MM.1S (cell line): ENCODE results near the gene GIPC3.

ENCODE experiments used
- DNase-seq: peaks from one replicate; pipeline ENCODE4 v3.0.0-alpha.2; 2015
- H2AFZ ChIP-seq: fragments of 300-600 bp; sonication (generic); 2 replicates; pipeline ENCODE4 v1.6.0; 2016; ENCODE audit warnings: antibody characterized with exemption, low read length
- H3F3A ChIP-seq: fragments of 300-600 bp; sonication (generic); 2 replicates; pipeline ENCODE4 v1.6.1; 2016; ENCODE audit warnings: mild to moderate bottlenecking, antibody characterized with exemption, low read length, moderate library complexity, mixed read lengths; ENCODE audit not compliant: insufficient read depth
- H3K27ac ChIP-seq: fragments of 300-600 bp; sonication (generic); 2 replicates; pipeline ENCODE4 v1.5.1; 2016; ENCODE audit warnings: mild to moderate bottlenecking, low read length
- H3K27me3 ChIP-seq: fragments of 300-600 bp; sonication (generic); replicated peaks from 2 replicates; pipeline ENCODE4 v1.6.0; 2016; ENCODE audit warnings: low read length; ENCODE audit not compliant: insufficient read depth
- H3K36me3 ChIP-seq: fragments of 300-600 bp; sonication (generic); replicated peaks from 2 replicates; pipeline ENCODE4 v1.6.1; 2016; ENCODE audit warnings: mild to moderate bottlenecking, low read length, mixed read lengths; ENCODE audit not compliant: insufficient read depth
- H3K4me1 ChIP-seq: fragments of 300-600 bp; sonication (generic); 2 replicates; pipeline ENCODE4 v1.6.1; 2016; ENCODE audit warnings: low read length, mixed read lengths
- H3K4me2 ChIP-seq: fragments of 300-600 bp; sonication (generic); 2 replicates; pipeline ENCODE4 v1.6.0; 2016; ENCODE audit warnings: low read depth, low read length
- H3K4me3 ChIP-seq: fragments of 300-600 bp; sonication (generic); 2 replicates; pipeline ENCODE4 v1.5.1; 2016; ENCODE audit warnings: low read length, mixed read lengths
- H3K79me2 ChIP-seq: fragments of 300-600 bp; sonication (generic); 2 replicates; pipeline ENCODE4 v1.6.1; 2016; ENCODE audit warnings: mixed run types, low read length, mixed read lengths
- H3K9ac ChIP-seq: fragments of 300-600 bp; sonication (generic); 2 replicates; pipeline ENCODE4 v1.6.1; 2016; ENCODE audit warnings: low read length, mixed read lengths
- H3K9me2 ChIP-seq: fragments of 300-600 bp; sonication (generic); replicated peaks from 2 replicates; pipeline ENCODE4 v1.6.1; 2016; ENCODE audit warnings: mild to moderate bottlenecking, low read length, mixed read lengths; ENCODE audit not compliant: insufficient read depth
- H3K9me3 ChIP-seq: fragments of 300-600 bp; sonication (generic); replicated peaks from 2 replicates; pipeline ENCODE4 v1.6.1; 2016; ENCODE audit warnings: mild to moderate bottlenecking, low read length, mixed read lengths; ENCODE audit not compliant: insufficient read depth
- H4K20me1 ChIP-seq: fragments of 300-600 bp; sonication (generic); 2 replicates; pipeline ENCODE4 v1.6.1; 2016; ENCODE audit warnings: mild to moderate bottlenecking, low read length, moderate library complexity, mixed read lengths; ENCODE audit not compliant: insufficient read depth
- CTCF ChIP-seq: fragments of 300-600 bp; sonication (generic); IDR thresholded peaks from 2 replicates; pipeline ENCODE4 v1.5.1; 2016; ENCODE audit warnings: antibody characterized with exemption, low read length, mixed read lengths
- EZH2 ChIP-seq: fragments of 300-600 bp; sonication (generic); optimal IDR thresholded peaks from 2 replicates; pipeline ENCODE3; 2017; ENCODE audit warnings: low read depth, mild to moderate bottlenecking, antibody characterized with exemption, low read length, mixed read lengths
- EZH2phosphoT487 ChIP-seq: fragments of 300-600 bp; sonication (generic); IDR thresholded peaks from 2 replicates; pipeline ENCODE4 v1.6.1; 2018; ENCODE audit warnings: antibody characterized with exemption, low read length

The GIPC3 gene

GRCh38 chr19:3632739-3633558 lies 47.7 kb downstream of the GIPC3 start:
- H4K20me1 ChIP-seq = no peaks in the 10 kb centered on the region
- no peaks in the 10 kb centered on the region for H3K27me3 ChIP-seq
- no peaks in the 10 kb centered on the region for H3K9me3 ChIP-seq
- no peak overlapping the region for H3K4me3 ChIP-seq
- H3K9ac ChIP-seq = no peak overlapping the region
- no peaks in the 10 kb centered on the region for H3K9me2 ChIP-seq
- no peaks in the 10 kb centered on the region for H3K4me1 ChIP-seq
- no peaks in the 10 kb centered on the region for H3K36me3 ChIP-seq
- no peak overlapping the region for H3K27ac ChIP-seq
- H3K79me2 ChIP-seq = no peaks in the 10 kb centered on the region
- H3K4me2 ChIP-seq = no peak overlapping the region
- no peak for TF ChIP-seq CTCF
- no peak for TF ChIP-seq EZH2phosphoT487
- TF ChIP-seq EZH2 = no peak
- no peak overlapping the region for H2AFZ ChIP-seq
- H3F3A ChIP-seq = no peaks in the 10 kb centered on the region
- no peak for DNase-seq

- H3K9ac ChIP-seq = no peak overlapping the region
- H3K27ac ChIP-seq = no peak overlapping the region
- no peak for DNase-seq
- H3K4me2 ChIP-seq = no peak overlapping the region
- H2AFZ ChIP-seq = no peak overlapping the region
- no peaks in the 10 kb centered on the region for H3K79me2 ChIP-seq
- H3K4me1 ChIP-seq = no peaks in the 10 kb centered on the region
- H3K9me3 ChIP-seq = no peaks in the 10 kb centered on the region
- H3K9me2 ChIP-seq = no peaks in the 10 kb centered on the region
- H3F3A ChIP-seq = no peaks in the 10 kb centered on the region
- no peaks in the 10 kb centered on the region for H4K20me1 ChIP-seq
- H3K4me3 ChIP-seq = no peak overlapping the region
- no peaks in the 10 kb centered on the region for H3K27me3 ChIP-seq
- TF ChIP-seq EZH2 (no peak), CTCF (no peak), EZH2phosphoT487 (no peak)
- H3K36me3 ChIP-seq = no peaks in the 10 kb centered on the region
Measured at GRCh38 chr19:3633559-3633988, 48.3 kb downstream of the GIPC3 start.

GRCh38 chr19:3634496-3635045 lies 49.3 kb downstream of the GIPC3 start:
- no peak for TF ChIP-seq EZH2phosphoT487
- TF ChIP-seq CTCF = no peak
- TF ChIP-seq EZH2 = no peak
- no peak overlapping the region for H3K4me3 ChIP-seq
- no peaks in the 10 kb centered on the region for H3K4me1 ChIP-seq

More at GRCh38 chr19:3634496-3635045, 49.3 kb downstream of the GIPC3 start:
- no peak overlapping the region for H2AFZ ChIP-seq
- no peaks in the 10 kb centered on the region for H3K27me3 ChIP-seq
- DNase-seq = no peak
- H4K20me1 ChIP-seq = no peaks in the 10 kb centered on the region
- H3K27ac ChIP-seq = no peak overlapping the region
- no peak overlapping the region for H3K4me2 ChIP-seq
- no peaks in the 10 kb centered on the region for H3K36me3 ChIP-seq
- H3K9me2 ChIP-seq = no peaks in the 10 kb centered on the region
- H3K9me3 ChIP-seq = no peaks in the 10 kb centered on the region
- no peak overlapping the region for H3K9ac ChIP-seq
- H3F3A ChIP-seq = no peaks in the 10 kb centered on the region
- no peaks in the 10 kb centered on the region for H3K79me2 ChIP-seq
